NCI-H510A treated with DMSO at 0.1 percent for 48 hours (cell line): Measurements from ENCODE around the gene ZNF655.
"Not testable (repeated sequence)": the region's sequence is repeated elsewhere in the genome, so short reads cannot be mapped to it uniquely, and the experiment has no call there.

Experiments
- DNase-seq: peaks from one replicate; lab custom pipeline; 2025; lab: John Stamatoyannopoulos, UW

Gene ZNF655

GRCh38 chr7:99558306-99559174 lies at the start of gene ZNF655:
Gene ZNF655 (plus strand): TSS chr7:99558642. CDS start chr7:99560560, 1,918 bp downstream.
- peak; percentile 58 for DNase-seq

- no peak for DNase-seq
Observed at GRCh38 chr7:99514050-99514449, 44.4 kb upstream of the ZNF655 start.

- DNase-seq = no peak
Observed at GRCh38 chr7:99521399-99521798, 37.0 kb upstream of the ZNF655 start.

- DNase-seq = no peak
Observed at GRCh38 chr7:99525713-99526440, 32.6 kb upstream of the ZNF655 start.

GRCh38 chr7:99531354-99531765 lies 27.1 kb upstream of the ZNF655 start:
- no peak for DNase-seq

GRCh38 chr7:99535667-99536066 lies 22.8 kb upstream of the ZNF655 start:
- DNase-seq = no peak

GRCh38 chr7:99539213-99539811 lies 19.1 kb upstream of the ZNF655 start:
- no peak for DNase-seq

- no peak for DNase-seq
Observed at GRCh38 chr7:99540542-99540941, 17.9 kb upstream of the ZNF655 start.

GRCh38 chr7:99541212-99541611 lies 17.2 kb upstream of the ZNF655 start:
- no peak for DNase-seq

- no peak for DNase-seq
Observed at GRCh38 chr7:99543081-99543671, 15.3 kb upstream of the ZNF655 start.

GRCh38 chr7:99543916-99544315 lies 14.5 kb upstream of the ZNF655 start:
- DNase-seq = no peak

- not testable (repeated sequence) for DNase-seq
Observed at GRCh38 chr7:99545308-99545707, 13.1 kb upstream of the ZNF655 start.

- DNase-seq = not testable (repeated sequence)
Observed at GRCh38 chr7:99549545-99549944, 8.9 kb upstream of the ZNF655 start.

- DNase-seq = no peak
Observed at GRCh38 chr7:99551334-99551733, 7.1 kb upstream of the ZNF655 start.

- DNase-seq = peak; percentile 59
Observed at GRCh38 chr7:99551767-99552463, 6.5 kb upstream of the ZNF655 start, which contains the start of gene FAM200A. Gene FAM200A (minus strand): TSS chr7:99552114. CDS start chr7:99548407, 3,707 bp downstream.

GRCh38 chr7:99553039-99553438 lies 5.4 kb upstream of the ZNF655 start:
- DNase-seq = no peak

GRCh38 chr7:99554939-99555338 lies 3.5 kb upstream of the ZNF655 start:
- DNase-seq = no peak

GRCh38 chr7:99557196-99557607 lies 1.2 kb upstream of the ZNF655 start:
- no peak for DNase-seq

- no peak for DNase-seq
Observed at GRCh38 chr7:99557940-99558305, 519 bp upstream of the ZNF655 start.

GRCh38 chr7:99559175-99559915 lies 903 bp downstream of the ZNF655 start:
- DNase-seq = no peak
